ENCODE data around the gene GLTP.
"Not testable (repeated sequence)": the region's sequence is repeated elsewhere in the genome, so short reads cannot be mapped to it uniquely, and the experiment has no call there.

Gene GLTP, protein sequence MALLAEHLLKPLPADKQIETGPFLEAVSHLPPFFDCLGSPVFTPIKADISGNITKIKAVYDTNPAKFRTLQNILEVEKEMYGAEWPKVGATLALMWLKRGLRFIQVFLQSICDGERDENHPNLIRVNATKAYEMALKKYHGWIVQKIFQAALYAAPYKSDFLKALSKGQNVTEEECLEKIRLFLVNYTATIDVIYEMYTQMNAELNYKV

DNA sequence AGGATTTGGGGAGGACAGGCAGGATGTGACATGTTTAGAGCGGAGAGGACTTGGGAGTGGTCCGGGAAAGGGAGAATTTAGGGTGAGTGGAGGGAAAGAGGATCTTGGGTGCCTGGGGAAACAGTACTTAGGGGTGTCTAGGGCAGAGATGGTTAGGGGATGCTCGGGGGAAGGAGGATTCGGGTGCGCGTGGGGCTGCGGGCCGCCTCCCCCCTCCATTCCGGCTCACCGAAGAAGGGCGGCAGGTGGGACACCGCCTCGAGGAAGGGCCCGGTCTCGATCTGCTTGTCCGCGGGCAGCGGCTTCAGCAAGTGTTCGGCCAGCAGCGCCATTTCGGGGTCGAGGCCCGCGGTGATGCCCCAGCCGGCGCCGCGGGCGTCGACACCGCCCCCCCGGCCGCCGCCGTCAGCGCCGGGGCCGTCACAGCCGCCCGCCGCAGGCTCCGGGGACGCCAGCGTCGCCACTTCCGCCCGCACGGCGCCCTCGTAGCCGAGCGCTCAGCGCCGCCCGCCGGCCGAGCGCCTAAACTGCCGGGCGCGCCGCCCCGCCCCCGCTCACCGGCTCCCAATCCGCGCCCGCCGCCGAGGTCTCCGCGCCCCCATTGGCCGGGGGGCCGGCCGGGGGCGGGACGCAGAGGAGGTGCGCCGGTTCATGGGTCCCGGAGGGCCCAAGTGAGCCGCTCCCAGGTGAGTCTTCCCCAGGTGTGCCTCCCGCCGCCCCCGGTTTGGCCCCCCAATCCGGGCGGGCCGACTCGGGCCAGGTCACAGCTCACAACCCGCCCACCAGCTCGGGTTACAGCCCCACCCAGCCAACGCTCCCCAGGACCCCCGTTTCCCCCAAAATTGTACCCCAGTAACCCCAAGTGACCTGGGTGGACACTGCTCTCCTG lies at the start of gene GLTP:
GLTP (minus strand) TSS at position 499 of the 889 bp plus-strand sequence; CDS start at position 332, 167 bp downstream.
- peak; percentile 91 for DNase-seq

DNA sequence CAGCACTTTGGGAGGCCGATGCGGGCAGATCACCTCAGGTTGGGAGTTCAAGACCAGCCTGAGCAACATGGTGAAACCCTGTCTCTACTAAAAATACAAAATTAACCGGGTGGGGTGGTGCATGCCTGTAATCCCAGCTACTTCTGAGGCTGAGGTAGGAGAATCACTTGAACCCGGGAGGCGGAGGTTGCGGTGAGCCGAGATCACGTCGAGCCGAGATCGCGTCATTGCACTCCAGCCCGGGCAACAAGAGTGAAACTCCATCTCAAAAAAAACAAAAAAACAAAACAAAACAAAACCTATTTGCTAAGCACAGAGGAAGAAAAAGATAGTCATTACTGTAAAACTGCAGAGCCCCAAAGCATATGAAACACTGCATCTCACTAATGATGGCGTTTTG lies 49.0 kb upstream of the GLTP start:
- DNase-seq, result not testable (repeated sequence)

DNA sequence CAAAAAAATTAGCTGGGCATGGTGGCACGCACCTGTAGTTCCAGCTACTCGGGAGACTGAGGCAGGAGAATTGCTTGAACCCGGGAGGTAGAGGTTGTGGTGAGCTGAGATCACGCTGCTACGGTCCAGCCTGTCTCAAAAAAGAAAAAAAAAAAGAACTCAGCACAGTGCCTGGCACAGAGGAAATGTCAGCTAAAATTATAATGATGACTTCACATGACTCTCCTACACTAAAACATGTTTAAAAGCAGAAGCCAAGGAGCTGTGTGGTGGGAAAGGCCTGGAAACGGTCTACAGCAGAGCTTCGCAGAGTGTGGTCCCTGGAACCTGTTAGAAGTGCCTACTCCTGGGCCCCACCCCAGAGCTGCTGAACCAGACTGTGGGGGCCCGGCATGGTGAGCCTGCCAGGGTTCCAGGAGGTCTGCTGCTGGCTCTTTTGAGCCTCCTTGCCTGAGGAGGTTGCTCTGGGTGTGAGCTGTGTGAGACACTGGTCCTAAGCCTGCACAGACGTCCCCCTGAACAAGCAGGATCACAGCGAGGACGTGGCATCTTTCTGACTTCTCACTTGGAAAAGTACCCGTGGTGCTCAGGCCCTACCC lies 47.8 kb upstream of the GLTP start:
- no peak for DNase-seq

DNA sequence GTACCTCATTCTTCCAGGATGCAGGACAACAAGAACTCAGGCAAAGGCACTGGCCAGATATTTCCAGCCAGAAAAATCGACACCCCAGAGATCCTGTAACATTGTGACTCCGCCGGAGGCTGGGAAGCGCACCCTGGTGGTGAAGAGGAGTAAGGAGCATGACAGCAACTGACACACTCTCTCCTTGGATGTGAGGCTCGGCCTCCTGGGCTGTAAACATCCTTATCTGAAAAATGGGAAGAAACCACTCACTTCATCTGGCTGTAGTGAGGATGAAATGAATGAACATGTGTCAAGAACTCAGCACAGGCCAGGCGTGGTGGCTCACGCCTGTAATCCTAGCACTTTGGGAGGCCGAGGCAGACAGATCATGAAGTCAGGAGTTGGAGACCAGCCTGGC lies 47.3 kb upstream of the GLTP start:
- peak; percentile 39 for DNase-seq

DNA sequence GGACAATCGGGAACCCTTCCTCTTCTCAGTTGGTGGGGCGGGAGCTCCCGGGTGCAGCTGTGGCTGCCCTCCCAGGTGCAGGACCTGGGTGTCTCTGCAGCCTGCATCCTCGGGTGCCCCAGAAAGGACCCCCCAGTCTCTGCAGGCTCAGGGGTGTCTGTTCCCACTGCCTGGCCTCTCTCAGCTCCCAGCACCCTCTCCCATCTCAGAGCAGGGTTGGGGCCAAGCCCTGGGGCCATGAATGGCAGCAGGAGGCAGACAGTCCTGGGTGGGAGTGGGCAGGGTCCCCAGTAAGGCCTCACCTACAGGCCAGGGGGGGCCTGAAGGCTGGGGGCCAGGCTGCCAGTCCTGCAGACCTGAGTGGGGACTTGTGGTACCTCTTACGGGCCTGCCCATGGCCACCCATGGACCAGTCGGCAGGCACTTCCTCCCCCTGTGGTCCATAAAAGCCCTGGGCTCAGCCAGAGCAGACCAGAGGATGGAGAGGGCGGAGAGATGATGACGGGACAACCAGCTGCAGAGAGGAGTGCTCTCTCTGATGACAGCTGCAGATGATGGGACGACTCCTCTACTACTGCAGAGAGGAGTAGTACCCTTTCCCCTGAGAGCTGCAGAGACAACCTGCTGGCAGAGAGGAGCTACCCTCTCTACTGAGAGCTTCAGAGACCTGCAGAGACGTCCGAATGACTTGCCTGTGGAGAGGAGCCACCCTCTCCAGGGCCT lies 46.3 kb upstream of the GLTP start:
- DNase-seq, result no peak

DNA sequence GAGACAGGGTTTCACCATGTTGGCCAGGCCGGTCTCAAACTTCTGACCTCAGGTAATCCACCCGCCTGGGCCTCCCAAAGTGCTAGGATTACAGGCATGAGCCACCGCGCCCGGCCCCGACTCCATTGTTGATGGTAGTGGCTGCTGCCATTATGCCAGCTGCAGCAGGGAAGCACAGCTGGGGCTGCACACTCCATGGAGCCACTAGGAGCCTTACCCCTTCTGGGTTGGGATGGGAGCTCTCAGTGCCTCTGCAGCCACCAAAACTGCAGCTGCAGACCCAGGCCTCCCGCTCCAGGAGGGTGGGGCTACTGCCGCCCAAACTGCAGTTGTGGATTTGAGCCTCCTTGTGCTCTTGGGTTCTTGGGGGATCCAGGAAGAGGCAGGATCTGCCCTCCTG lies 45.7 kb upstream of the GLTP start:
- no peak for DNase-seq

DNA sequence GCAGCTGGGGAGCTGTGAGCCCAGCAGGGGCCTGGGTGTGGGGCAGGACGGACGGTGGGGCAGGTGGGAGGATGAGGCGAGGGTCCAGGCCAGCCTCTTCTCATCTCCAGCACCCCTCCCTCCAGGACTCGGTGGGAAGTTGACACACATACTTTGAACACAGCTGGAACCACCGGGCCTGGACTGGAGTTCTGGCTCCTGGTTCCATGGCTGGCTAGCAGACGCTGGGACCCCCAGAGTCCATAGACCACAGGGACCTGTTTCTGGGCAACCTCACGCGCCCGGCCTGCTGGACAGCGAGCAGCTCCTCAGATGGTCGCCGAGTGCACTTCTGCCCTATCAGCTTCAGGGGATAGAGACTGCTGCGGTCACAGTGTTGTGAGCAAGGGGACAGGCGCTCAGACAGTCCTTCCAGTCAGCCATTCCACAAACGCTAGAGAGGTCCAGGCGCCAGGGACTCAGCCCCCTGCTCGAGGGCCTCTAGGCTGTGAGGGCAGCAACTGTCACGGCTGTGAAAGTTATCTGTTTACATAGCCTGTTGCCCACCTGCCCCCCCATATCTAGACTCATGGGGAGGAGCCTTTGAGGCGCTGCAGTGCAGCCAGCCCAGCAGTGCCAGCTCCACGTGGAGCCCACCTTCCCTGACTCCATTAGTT lies 45.0 kb upstream of the GLTP start:
- DNase-seq, result no peak

DNA sequence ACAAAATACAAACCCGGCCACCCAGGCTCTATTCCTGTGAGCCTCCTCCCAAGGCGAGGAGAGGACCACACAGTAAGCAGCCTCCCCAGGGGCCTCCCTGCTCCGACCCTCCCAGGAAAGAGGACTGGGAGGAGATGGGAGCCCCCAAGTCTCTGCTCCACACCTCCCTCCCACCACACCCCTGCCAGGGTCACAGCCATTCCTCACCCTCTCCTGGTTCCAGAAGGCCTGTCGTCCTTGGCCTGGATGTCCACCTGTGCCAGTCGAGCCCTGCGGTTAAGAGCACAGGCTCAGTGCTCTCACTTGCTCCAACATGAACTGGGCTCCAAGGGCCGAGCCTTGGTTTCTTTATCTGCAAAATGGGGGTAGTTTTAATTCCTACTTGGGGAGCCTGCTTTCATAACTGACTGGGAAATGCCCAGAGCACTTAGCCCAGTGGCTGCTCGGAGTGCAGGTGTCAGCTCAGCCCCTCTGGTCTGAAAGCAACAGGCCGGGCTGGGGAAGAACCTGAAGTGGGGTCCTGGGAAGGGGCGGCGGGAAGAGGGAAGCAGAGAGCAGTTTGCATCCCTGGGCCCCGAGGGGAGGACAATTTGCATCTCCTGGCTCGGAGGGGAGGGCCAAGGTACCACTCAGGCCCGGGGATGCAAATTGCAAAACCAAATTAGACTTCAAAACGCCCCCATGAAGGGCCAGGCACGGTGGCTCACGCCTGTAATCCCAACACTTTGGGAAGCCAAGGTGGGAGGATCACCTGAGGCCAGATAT lies 43.3 kb upstream of the GLTP start:
- DNase-seq, result no peak

DNA sequence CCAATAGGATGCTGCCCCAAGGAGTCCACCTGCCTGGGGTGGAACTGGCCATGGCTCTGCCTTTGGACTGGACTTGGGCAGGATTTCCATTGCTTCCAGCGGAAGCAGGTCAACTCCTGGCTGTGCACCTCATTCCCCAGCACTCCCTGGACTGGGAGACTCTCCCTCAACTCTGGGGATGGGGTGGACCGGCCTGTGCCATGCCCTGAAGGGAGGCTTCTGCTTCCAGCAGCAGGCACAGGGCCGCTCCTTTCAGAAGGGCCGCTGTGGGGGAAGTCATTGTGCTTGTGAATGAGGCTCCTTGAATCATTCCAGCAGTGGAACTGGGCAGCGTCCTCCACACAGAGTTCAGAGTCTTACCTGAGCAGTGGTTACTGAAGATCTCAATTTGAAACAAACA lies 42.7 kb upstream of the GLTP start:
- DNase-seq, result no peak

DNA sequence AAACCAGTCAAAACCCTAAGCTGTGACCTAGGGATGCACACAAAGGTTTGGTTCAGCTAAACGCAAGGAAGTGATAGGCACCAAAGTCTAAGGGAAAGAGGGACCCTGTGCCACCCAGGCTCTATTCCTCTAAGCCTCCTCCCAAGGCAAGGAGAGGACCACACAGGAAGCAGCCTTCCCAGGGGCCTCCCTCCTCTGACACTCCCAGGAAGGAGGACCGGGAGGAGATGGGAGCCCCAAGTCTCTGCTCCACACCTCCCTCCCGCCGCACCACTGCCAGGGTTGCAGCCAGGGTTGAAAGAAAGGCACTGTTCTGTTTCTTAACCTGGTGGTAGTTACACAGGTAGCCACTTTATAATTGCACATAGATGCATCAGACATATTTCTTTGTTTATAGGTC lies 41.6 kb upstream of the GLTP start:
- no peak for DNase-seq

DNA sequence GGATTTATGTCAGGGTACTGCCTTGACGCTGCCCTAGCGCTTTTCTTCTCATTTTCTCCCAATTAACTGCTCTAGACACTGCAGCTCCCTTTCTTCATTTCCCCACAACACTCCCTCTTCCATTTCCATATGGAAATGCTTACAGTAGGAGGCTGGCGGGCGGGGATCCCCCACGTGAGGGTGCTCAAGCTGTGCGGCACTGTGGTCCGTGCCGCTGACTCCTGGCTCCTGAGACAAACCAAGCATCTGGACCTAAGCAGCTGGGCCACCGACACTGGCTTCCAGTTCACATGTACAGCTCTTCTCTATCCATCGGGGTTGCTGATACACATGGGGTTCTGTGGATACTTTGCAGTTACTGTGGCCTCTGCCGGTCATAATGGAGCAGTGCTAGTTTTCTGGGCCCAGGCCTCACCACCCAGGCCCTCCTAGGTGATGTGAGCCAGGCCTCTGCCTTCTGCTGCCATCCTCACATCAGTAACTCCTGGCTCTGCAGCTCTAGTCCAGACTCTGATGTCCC lies 40.0 kb upstream of the GLTP start:
- no peak for DNase-seq

DNA sequence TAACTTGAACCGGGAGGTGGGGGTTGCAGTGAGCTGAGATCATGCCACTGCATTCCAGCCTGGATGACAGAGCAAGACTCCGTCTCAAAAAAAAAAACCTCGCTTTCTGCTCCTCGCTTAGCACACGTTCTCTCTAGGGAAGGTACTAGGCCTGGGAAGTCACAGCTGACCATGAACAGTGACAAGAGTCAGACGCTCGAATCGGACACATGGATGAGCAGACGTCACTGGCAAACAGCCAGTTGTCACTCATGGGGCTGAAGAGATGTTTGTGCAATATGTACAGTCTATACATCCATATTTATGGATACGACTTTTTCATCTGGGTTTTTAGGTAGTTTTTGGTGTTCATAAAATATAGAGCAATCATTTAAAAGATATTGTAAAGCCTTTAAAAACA lies 39.1 kb upstream of the GLTP start:
- no peak for DNase-seq

DNA sequence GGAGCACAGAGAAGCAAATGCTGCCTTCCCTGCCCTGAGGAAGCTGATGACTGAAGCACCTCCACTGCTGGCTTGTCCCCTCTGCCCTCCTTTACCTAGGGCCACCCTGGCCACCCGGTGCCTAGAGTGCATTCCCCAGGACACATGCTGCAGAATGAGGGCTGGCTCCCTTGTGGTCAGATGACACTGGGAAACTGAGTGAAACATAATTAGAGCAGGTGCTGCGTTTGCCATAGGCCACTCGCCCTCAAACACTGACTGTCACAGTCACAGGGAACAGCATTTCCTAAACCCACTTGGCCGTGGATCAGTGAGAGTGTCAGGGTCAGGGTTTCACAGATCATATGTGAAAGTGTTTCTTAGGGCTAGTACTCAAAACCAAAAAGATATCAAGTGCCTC lies 35.7 kb upstream of the GLTP start:
- no peak for DNase-seq

DNA sequence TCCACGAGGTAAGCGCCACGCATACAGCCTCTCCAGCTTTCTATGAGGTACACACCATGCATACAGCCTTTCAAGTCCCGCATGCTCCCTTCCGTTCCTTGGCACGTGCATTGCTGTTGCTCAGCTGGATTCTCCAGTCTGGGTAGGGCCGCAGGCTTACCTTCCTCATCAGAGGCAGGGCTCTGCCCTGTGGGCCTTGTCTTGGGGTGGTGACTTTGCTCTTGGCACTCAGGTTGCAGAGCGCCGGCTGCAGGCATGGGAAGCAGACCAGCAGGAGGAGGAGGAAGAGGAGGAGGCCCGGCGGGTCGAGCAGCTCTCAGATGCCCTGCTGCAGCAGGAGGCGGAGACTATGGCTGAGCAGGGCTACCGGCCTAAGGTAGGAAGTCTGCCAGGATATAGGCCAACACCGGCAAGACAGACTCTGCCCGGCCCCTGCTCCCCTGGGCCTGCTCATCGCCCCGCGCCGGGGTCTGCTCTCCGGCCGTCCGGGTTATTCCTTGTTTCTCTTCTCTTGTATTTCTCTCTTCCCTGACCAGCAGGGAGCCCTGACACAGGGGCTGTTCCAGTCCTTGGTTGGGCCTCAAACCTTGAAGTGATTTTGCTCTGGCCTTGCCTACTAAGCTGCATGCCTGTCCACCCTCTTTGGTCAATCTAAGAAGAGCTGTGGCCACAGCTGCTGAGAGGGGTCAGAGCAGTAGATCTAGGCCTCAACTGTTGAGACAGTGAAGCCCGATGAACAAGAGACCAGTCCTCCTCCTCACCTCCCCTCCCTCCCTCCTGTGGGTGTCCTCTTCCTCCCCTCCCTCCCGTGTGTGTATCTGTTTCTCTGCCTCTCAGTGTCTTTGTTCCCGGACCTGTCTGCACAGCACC lies 35.1 kb upstream of the GLTP start:
- DNase-seq, result no peak

DNA sequence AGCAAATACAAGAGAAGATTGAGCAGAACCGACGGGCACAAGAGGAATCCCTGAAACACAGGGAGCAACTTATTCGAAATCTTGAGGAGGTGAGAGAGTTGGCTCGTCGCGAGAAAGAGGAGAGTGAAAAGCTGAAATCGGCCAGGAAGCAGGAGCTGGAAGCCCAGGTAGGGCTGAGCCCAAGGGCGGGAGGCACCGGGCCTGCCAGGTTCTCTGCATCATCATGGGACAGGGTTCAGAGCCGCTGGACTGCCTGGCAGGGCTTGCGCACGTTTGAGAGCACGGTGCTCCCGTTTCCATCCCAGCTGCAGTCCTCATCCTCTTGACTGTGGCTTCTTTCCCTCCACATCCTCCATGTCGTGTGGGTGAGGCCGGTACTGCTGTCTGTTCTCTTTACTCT lies 34.1 kb upstream of the GLTP start:
- no peak for DNase-seq

DNA sequence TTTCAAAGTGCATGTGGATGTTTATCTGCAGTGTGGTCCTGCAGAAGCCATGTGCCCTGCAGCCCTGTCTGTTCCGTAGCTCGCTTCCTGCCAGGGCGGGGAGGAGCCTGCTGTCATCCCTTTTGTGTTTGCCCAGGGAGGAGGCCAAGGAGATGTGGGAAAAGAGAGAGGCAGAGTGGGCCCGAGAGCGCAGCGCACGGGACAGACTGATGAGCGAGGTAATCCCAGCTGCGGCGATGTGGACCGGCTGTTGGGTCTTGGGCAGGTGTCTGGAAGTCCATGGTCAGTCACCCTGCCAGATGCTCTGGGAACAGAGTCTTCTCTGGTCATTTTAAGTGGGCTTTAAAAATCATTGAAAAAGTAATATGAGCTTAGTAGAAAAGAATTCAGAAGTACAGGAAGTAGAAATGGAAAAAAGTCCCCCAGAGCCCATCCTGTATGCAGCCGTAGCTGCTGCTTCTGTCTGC lies 32.5 kb upstream of the GLTP start:
- DNase-seq, result no peak

DNA sequence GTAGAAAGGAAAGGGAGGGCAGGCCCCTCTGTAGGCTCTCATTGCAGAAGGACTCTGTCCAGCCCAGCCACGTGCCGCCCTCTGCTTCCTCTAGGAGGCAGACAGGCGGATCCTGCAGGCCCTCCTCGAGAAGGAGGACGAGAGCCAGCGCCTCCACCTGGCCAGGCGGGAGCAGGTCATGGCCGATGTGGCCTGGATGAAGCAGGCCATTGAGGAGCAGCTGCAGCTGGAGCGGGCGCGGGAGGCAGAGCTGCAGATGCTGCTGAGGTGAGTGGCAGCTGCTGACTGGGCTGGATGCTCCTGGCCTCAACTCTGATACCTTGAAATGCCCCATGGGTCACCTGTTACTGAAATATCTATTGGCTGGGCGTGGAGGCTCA lies 30.6 kb upstream of the GLTP start:
- DNase-seq, result peak; percentile 22

DNA sequence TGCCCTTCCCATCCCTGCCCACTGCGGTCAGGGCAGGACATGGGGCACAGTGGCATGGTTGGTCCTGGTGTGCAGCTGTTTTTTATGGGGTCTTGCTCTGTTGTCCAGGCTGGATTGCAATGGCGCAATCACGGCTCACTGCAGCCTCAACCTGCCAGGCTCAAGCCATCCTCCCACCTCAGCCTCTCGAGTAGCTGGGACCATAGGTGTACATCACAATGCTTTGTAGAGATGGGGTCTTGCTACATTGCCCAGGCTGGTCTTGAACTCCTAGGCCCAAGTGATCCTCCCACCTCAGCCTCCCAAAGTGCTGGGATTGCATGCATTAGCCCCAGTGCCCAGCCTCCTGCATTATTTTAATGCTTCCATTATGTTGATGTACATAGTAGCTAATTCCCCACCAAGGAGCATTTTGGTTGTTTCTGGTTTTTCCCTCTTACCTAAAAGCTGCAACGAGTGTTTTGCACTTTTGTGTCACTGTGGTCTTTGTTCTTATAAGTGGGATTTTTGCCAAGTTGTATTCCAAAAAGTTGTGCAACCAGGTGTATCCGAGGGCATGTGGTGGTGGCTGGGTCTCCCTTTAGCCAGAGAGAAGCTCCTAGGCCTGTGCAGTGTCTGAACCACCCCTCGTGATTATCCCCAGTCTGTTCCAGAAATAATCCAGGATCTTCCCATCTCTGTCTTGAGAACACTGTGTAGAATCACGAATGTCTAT lies 30.1 kb upstream of the GLTP start:
- no peak for DNase-seq

DNA sequence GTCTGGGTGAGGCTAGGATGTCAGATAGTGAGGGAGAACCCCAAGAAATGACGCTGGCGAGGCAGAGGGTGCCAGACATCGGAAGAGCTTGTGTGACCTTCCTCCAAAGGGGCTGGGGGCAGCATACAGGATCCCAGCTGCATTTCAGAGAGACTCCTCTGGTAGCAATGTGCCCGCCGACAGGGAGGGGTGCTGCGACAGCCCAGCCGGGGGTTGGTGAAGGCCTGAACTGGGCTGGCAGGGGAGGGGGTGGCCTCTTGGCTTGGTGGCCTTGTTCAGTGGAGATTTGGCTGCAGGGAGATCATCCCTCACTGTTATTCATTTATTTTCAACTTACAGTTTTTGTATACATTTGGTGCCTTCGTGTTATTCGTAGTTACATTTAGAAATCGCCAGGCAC lies 25.0 kb upstream of the GLTP start:
- no peak for DNase-seq

DNA sequence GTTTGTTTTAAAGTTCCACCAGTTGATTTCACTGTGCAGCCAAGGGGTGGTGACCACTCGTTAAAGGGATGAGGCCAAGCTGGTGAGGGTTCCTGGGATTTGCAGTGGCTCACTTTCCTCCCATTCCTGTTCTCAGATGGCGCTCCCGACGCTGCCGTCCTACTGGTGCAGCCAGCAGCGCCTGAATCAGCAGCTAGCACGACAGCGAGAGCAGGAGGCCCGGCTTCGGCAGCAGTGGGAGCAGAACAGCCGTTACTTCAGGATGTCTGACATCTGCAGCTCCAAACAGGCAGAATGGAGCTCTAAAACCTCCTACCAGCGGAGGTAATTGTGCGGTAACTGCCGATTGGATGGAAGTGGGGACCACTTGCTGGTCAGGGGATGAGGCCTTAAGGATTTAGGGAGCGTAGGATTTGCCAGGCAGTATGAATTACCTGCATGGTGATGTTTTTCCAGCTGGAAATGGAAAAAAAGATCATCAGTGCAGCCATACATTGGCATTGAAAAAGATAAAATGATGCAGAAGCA lies 22.6 kb upstream of the GLTP start:
- DNase-seq, result no peak

All from stimulated activated CD4-positive, alpha-beta T cell treated with anti-CD3 and anti-CD28 coated beads, Interleukin-4, amount 100 ng/mL, for 1 hour (primary cell).